ENCODE measurements around the gene PDLIM7. TPM values are rescaled to one million over a fixed set of nuclear protein-coding genes. Genes with fewer than 3 reads are reported as not detected.

The PDLIM7 gene
- polyA plus RNA-seq, 1 donor from 2014 or later = 16.3 TPM

DNA sequence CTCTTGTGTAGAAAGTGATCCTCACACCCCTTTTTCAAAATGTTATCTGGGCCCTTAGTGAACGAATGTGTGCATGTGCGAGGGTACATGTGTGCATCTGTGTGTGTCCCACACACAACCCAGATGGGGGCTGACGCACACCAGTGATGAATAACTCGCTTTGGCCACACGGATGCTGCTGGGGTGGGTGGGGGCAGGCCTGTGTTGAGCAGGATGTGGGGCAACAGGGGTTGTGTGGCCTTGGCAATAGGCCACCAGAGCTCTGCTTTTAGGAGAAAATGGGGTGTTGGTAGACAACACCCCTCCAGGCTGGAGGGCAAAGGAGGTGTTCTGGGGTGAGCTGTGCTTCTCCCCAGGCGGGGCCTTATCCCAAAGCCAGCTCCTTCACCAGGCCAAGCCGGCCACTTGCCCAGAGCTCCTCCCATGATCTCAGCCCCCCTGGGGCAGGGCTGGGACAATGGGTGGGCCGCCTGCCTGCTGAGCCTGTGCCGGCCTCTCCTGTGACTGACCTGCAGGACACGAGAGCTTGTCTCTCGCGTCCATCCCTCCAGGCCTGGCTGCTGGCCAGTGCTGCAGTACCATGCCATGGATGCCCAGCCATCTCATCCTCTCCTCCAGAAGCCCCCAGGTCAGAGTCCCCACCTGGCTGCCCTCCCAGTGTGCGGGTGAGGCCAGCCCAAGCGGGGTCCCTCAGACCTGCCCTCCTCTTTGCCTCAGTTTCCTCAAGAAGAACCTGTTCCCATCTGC is 25.6 kb downstream of the PDLIM7 start:
- H3K36me3 Mint-ChIP-seq = no peaks in the 10 kb centered on the region
- H3K27me3 Mint-ChIP-seq = peaks cover 5% of the 10 kb centered on the region
- H3K9me3 Mint-ChIP-seq = peaks cover 0 to 2% (median 0%) of the 10 kb centered on the region in 3 donors
- H3K27ac Mint-ChIP-seq = peak overlapping the region in 1 of 3 donors; percentile 81
- peak overlapping the region; percentile 17 to 79 (median 36) for H3K4me3 Mint-ChIP-seq
- peaks cover 0 to 4% (median 2%) of the 10 kb centered on the region in 3 donors for H3K4me1 Mint-ChIP-seq

GRCh38 chr5:177470759-177471536 is 26.5 kb downstream of the PDLIM7 start:
- peaks cover 0 to 4% (median 2%) of the 10 kb centered on the region in 3 donors for H3K4me1 Mint-ChIP-seq
- peaks cover 5% of the 10 kb centered on the region for H3K27me3 Mint-ChIP-seq
- peak overlapping the region in 1 of 4 donors; percentile 47 for H3K4me3 Mint-ChIP-seq
- H3K27ac Mint-ChIP-seq = peak overlapping the region in 1 of 3 donors; percentile 46
- no peaks in the 10 kb centered on the region for H3K36me3 Mint-ChIP-seq
- H3K9me3 Mint-ChIP-seq = peaks cover 0 to 2% (median 0%) of the 10 kb centered on the region in 3 donors

DNA sequence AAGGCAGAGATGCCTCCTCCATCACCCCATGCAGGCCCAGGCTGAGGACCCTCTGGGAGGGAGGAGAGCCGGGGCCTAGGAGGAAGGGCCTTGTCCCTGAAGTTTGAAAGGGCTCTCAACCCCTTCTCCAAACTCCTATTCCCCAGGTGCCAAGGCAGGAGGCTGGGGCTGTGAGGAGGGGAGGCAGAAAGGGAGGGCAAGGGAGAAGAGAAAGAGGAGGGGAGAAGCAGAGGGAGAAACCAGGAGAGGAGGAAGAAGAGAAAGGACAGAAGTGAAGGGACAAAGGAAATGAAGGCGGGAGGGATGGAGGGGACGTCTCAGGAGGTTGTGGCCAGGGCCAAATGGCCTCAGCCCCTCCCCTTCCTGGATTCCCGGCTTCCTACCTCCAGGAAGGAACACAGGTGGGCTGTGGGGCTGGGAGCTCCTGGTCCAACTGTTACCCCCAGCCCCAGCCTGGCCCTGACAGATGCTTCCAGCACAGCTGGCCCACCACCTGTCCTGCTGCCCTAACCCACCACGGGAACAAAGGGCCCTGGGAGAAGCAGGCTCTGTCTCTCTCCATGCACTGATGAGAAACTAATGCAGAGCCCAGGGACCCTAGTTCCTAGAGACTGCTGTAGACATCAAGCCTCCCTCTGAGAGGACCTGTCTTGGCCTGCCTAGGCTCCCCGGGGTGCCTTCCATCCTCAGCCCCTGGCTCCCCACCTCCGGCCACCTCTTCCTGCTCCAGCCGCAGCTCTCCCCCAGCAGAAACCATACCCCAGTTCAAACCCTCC is 27.5 kb downstream of the PDLIM7 start:
- Mint-ChIP-seq H3K4me1 (peaks cover 0 to 2% (median 1%) of the 10 kb centered on the region in 3 donors), H3K27ac (no peak overlapping the region), H3K9me3 (peaks cover 0 to 2% (median 2%) of the 10 kb centered on the region in 3 donors), H3K27me3 (peaks cover 5% of the 10 kb centered on the region), H3K36me3 (no peaks in the 10 kb centered on the region), H3K4me3 (no peak overlapping the region)

DNA sequence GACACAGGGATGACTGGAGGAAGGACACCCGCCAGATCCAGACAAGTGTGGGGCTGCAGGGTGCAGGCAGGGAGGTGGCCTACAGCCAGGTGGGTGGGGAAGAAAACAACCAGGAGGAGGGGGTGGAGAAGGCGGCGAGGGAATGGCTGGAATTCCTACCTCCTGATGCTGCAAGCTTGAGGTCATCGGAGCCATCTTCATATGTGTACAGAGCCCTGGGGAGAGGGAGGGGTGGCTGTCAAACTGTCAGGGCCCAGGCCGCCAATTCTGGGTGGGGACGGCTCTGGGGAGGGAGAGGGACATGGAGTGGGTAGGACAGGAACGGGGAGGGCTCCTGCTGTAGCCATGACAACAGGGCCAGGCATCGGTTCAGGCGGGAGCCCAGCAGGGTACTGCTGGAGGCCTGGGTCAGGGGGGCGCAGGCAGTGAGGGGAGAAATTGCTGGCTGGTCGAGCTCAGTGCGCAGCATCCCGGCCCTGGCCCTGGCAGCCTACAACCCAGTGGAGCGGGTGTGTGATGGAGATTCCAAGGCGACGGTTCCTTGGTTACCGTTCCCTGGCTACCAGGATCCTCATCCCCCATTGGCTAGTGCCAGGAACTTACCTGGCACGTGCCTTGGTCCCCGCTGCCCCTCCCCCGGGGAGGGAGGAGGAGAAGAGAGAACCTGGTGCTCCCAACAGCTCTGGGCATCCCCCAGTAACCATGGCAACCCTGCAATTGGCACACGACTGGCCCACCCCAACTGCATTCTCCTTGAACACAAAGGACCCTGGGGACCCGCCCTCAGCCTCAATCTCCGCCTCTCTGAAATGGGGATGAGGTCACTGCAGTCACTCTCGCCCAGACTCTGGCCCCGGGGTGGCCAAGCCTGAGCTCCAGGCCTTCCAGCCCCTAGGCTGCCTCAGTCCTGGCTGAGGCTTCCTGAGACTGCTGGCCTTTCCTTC is 28.4 kb downstream of the PDLIM7 start:
- peaks cover 2% of the 10 kb centered on the region for H3K27me3 Mint-ChIP-seq
- no peaks in the 10 kb centered on the region for H3K36me3 Mint-ChIP-seq
- no peak overlapping the region for H3K4me3 Mint-ChIP-seq
- H3K4me1 Mint-ChIP-seq = no peaks in the 10 kb centered on the region
- H3K9me3 Mint-ChIP-seq = peaks cover 0 to 2% (median 0%) of the 10 kb centered on the region in 3 donors
- H3K27ac Mint-ChIP-seq = no peak overlapping the region

GRCh38 chr5:177468329-177468684 is 29.1 kb downstream of the PDLIM7 start:
- Mint-ChIP-seq H3K9me3 (peaks cover 0 to 2% (median 0%) of the 10 kb centered on the region in 3 donors), H3K36me3 (no peaks in the 10 kb centered on the region), H3K4me3 (no peak overlapping the region), H3K27me3 (no peaks in the 10 kb centered on the region), H3K27ac (peak overlapping the region in 1 of 3 donors; percentile 50), H3K4me1 (no peaks in the 10 kb centered on the region)

DNA sequence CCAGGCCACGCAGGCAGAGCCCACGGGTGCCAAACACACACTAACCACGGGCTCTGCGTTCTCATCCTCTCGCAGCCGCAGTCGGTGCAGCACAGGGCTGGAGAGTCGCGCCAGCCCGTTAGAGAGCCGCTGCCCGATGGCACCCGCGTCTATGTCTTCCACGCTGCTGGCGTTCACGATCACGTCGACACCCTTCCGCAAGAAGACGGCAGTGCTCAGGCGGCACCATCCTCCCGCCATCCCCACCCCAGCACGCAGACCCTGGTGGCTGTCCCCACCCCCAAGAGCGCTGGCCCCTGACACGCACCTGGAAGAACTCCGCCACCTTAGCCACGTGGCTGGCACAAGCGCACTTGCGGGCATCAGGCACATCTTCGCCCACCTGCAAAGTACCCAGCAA is 30.0 kb downstream of the PDLIM7 start:
- H3K27me3 Mint-ChIP-seq = peaks cover 2% of the 10 kb centered on the region
- no peaks in the 10 kb centered on the region for H3K36me3 Mint-ChIP-seq
- H3K4me1 Mint-ChIP-seq = no peaks in the 10 kb centered on the region
- H3K27ac Mint-ChIP-seq = no peak overlapping the region
- no peak overlapping the region for H3K4me3 Mint-ChIP-seq
- H3K9me3 Mint-ChIP-seq = peaks cover 0 to 2% (median 0%) of the 10 kb centered on the region in 3 donors

DNA sequence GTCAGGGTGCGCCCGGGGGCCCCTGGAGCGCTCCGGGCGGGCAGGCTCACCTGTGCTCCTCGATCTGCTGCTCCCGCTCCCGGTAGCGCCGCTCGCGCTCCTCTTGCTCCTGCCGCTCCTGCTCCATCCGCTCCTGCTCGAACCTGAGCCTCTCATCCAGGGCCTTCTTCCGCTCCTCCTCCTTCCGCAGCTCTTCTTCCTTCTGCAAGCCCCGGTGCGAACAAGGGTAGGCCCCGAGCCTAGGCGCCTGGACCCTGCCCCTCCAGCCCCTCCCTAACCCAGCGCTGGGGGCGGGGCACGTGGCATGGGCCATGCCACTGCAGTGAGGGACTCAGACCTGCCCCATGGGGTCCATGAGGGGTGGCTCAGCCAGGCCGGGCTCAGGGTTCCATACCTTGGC is 30.5 kb downstream of the PDLIM7 start:
- Mint-ChIP-seq H3K4me1 (no peaks in the 10 kb centered on the region), H3K9me3 (peaks cover 0 to 2% (median 0%) of the 10 kb centered on the region in 3 donors), H3K36me3 (no peaks in the 10 kb centered on the region), H3K4me3 (no peak overlapping the region), H3K27me3 (peaks cover 2% of the 10 kb centered on the region), H3K27ac (no peak overlapping the region)

DNA sequence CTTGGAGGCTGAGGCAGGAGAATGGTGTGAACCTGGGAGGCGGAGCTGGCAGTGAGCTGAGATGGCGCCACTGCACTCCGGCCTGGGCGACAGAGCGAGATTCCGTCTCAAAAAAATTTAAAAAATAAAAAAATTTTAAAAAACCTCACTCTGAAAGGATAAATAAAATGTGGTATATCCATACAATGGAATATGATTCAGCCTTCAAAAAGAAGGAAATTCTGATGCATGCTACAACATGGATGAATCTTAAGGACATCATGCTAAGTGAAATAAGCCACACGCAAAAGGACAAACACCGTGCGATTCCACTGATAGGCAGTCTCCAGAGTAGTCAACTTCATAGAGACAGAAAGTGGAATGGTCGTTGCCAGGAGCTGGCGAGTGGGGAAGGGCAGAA is 32.4 kb downstream of the PDLIM7 start:
- Mint-ChIP-seq H3K4me1 (no peaks in the 10 kb centered on the region), H3K27me3 (peaks cover 2% of the 10 kb centered on the region), H3K36me3 (no peaks in the 10 kb centered on the region), H3K9me3 (peaks cover 0 to 2% (median 0%) of the 10 kb centered on the region in 3 donors), H3K4me3 (no peak overlapping the region), H3K27ac (no peak overlapping the region)

GRCh38 chr5:177462021-177462670 is 35.3 kb downstream of the PDLIM7 start:
- peaks cover 3 to 4% (median 3%) of the 10 kb centered on the region in 3 donors for H3K4me1 Mint-ChIP-seq
- H3K36me3 Mint-ChIP-seq = no peaks in the 10 kb centered on the region
- H3K4me3 Mint-ChIP-seq = peak overlapping the region in 1 of 4 donors; percentile 71
- peaks cover 0 to 2% (median 0%) of the 10 kb centered on the region in 3 donors for H3K9me3 Mint-ChIP-seq
- H3K27ac Mint-ChIP-seq = no peak overlapping the region
- H3K27me3 Mint-ChIP-seq = peaks cover 2% of the 10 kb centered on the region

GRCh38 chr5:177459819-177460628 is 37.4 kb downstream of the PDLIM7 start:
- Mint-ChIP-seq H3K36me3 (no peaks in the 10 kb centered on the region), H3K4me1 (peaks cover 4 to 6% (median 5%) of the 10 kb centered on the region in 3 donors), H3K4me3 (no peak overlapping the region), H3K27ac (peak overlapping the region in 1 of 3 donors; percentile 88), H3K9me3 (no peaks in the 10 kb centered on the region), H3K27me3 (peaks cover 2% of the 10 kb centered on the region)

DNA sequence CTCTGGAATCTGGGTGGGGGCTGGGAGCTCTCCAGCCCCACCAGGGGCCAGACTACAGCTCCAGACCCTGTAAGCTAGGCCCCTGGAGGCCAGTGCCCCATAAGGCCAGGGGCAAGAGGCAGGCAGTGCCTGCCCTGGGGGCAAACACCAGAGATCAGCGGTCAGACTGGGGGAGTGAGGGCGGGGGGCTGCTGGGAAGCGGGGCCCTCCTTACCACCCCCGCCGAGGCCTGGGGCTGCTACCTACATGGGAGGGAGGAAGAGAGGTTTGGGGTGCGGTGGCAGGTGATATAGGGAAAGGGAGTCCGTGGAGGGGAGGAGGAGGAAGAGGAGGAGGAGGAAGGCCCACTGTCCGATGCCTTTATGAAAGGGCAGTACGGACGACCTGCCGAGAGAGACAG is 38.0 kb downstream of the PDLIM7 start:
- no peaks in the 10 kb centered on the region for H3K9me3 Mint-ChIP-seq
- H3K4me3 Mint-ChIP-seq = no peak overlapping the region
- peaks cover 2% of the 10 kb centered on the region for H3K27me3 Mint-ChIP-seq
- no peaks in the 10 kb centered on the region for H3K36me3 Mint-ChIP-seq
- H3K4me1 Mint-ChIP-seq = peaks cover 4 to 6% (median 5%) of the 10 kb centered on the region in 3 donors
- H3K27ac Mint-ChIP-seq = no peak overlapping the region

DNA sequence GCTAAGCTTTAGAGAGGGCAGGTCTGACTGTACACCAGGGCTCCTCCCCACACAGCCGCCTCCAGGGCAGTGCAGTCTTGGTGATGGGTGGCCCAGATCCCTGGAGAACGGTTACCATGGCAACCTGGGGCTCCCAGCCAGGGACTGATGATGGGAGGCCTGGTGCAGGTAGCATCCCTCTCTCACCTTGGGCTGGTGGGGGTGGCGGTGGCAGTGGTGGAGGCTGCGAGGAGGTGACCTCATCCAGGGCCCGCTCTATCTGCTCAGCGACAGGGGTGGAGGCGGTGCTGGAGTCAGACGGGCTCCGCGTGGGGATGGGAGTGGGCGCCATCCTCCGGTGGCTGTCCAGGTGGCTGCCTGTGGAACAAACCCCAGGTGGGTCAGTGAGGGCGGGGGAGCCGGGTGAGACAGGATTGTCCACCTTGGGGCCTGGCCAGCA is 38.5 kb downstream of the PDLIM7 start:
- no peaks in the 10 kb centered on the region for H3K9me3 Mint-ChIP-seq
- H3K27me3 Mint-ChIP-seq = peaks cover 2% of the 10 kb centered on the region
- no peaks in the 10 kb centered on the region for H3K36me3 Mint-ChIP-seq
- no peak overlapping the region for H3K27ac Mint-ChIP-seq
- H3K4me1 Mint-ChIP-seq = peaks cover 6 to 7% (median 6%) of the 10 kb centered on the region in 3 donors
- no peak overlapping the region for H3K4me3 Mint-ChIP-seq

All from IgD-negative memory B cell (primary cell).